NCI-H2227 treated with DMSO at 0.1 percent for 48 hours (cell line): ENCODE measurements around the gene FBXO45.
"Not testable (repeated sequence)": the region's sequence is repeated elsewhere in the genome, so short reads cannot be mapped to it uniquely, and the experiment has no call there.

Source experiments
- DNase-seq: peaks from one replicate; lab custom pipeline; 2025; lab: John Stamatoyannopoulos, UW

The FBXO45 gene

DNA sequence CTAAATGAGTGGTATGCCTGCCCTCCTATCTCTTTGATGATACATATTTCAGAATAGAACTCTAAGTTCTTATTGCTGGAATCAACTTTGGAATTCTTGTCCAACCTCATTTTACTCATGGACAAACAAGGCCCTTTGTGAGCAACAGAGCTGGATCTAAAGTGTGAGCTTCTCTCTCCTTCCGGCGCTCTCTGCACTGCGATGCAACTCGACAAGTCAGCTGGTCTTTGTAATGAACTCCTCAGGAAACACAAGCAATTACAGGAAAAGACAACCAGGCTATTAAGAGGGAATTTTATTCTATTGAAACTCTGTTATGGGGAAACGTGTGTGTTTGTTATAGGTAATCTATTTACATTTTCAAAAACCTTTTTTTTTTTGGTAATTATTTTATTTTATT, 50.8 kb downstream of the FBXO45 start:
- DNase-seq: peak; percentile 15

DNA sequence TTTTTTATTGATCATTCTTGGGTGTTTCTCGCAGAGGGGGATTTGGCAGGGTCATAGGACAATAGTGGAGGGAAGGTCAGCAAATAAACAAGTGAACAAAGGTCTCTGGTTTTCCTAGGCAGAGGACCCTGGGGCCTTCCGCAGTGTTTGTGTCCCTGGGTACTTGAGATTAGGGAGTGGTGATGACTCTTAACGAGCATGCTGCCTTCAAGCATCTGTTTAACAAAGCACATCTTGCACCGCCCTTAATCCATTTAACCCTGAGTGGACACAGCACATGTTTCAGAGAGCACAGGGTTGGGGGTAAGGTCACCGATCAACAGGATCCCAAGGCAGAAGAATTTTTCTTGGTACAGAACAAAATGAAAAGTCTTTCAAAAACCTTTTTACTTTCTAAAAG, 51.2 kb downstream of the FBXO45 start:
- not testable (repeated sequence) for DNase-seq

DNA sequence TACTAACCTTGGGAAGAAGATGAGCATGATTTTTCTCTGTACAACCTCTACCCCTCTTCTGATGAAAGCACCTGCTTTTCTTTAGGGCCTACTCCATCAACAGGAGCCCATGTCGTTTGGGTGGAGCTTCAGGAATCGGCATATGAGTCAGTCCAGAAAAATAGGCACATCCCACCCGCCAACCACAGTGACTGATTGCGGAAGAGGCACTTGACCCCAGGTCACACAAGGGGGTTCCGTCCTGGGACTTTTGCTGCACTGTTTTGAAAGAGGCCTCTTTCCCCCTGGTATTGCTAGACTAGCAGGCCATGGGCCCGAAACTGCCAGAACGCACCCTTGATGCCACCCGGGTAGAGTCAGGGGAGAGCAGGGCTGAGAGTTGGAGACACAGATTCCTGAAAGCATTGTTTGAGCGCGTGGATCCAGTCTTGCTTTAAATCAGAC, 51.7 kb downstream of the FBXO45 start:
- peak; percentile 24 for DNase-seq

DNA sequence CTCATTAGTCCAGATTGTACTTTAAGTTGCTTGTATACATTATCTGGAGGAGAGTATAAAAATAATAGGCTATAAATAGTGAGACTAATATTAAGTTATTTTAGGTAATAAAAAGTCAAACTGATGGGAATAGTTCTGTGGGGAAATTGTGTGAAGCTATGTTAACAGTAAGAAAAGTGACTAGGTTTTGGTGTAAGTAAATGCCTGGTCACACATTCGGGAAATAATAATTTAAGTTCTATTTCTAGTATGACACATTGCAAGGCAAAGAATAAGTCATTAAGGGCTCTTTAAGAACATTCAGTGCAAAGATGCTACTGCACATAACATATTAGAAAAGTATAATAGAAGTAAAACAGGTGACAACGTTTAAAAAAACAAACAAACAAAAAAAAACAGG, 52.2 kb downstream of the FBXO45 start:
- DNase-seq: no peak

DNA sequence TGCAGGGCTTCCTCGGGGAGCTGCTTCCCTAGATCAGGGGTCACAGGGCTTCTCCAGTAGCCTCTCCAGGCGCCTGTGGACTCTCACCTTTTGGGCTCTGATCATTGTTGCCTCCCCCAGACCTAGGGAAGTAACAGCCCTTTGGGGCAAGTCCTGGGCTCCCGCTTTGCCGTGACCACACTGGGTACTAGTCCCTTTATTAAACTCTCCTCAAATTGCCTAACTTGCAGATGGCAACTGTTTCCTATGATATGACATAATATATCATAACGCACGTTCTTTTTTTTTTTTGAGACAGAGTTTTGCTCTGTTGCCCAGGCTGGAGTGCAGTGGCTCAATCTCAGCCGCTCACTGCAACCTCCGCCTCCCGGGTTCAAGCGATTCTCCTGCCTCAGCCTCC, 53.2 kb downstream of the FBXO45 start:
- DNase-seq: no peak

DNA sequence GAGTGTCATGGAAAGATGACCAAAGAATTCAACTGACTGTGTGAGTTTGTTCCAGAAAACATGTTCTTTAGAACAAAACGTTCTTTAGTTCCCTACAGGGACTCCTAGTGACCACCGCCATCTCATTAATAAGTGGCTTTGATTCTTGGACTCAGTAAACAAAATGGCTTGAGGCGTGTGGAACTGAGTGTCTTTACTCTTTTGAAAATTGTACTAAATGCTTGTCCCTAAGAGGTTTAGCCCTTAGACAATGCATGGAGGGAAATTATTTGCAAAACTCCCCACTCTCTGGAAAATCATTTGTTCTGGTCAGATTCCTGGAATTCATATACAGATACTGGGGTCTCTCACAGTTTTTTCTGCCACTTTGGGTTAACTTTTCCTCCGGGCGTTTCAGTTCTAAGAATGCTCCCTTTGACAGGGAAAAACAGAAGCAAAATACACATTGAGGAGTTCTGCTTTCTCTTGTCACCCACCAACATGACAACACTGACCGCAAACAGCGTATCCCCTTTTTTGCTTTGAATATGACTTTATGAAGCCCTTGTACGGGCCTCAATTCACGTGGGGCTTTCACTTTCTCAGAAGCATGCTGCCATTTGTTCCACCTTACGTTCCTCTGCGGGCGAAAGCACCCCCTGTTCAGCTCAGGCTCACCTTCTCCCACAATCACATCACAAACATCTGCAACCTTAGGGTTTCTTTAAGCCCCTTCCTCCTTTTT, 55.8 kb downstream of the FBXO45 start:
- DNase-seq: no peak

DNA sequence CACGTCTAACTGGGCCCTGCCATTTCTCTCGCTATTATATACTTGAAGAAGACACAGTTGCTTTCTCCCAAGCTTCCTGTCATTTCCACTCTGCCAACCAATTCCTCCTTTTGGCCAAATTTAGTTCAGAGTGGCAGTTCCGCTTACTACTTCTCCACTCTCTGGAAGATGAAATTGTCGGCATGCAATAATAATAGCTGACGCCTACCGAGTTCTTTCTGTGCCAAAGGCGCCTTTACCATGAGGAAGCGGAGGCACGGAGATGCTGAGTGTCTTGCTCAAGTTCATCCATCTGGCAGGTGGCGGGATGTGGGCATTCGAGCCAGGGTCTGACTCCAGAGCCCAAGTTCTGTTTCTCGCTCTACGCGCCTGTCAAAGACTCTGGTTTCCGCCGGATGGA, 56.4 kb downstream of the FBXO45 start:
- DNase-seq: no peak

DNA sequence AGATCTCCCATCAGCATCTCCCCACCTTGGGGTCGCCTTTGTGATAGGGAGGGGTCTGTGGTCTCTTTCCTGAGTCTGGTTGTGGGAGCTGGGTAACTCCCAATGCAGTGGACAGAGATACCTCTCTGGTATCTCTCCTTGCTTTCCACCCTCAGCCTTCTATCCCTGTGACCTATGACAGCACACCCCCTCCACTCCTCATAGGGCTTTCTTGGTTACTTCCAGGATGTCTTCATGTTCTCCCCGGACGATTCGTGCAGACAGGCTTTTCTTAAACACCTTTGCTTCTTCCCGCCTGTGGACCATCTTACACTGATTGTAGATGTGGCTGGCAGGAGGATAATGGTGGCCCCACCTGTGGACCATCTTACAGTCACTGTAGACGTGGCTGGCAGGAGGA, 56.9 kb downstream of the FBXO45 start:
- no peak for DNase-seq

DNA sequence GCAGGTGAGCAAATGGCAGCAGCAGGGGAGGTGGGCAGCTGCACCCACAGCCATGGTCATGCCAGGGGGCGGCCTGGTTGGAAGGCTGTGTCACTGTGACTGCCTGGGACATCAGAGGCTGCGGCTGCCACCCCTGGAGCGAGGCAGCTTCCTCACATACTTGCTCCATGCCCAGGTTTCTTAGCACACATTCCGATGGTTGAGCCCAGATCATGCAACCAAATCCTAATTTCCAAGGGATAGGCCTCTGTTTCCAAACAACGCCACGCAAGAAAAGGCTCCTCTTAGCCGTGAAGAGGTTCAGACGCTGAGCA, 59.4 kb downstream of the FBXO45 start:
- DNase-seq: no peak

DNA sequence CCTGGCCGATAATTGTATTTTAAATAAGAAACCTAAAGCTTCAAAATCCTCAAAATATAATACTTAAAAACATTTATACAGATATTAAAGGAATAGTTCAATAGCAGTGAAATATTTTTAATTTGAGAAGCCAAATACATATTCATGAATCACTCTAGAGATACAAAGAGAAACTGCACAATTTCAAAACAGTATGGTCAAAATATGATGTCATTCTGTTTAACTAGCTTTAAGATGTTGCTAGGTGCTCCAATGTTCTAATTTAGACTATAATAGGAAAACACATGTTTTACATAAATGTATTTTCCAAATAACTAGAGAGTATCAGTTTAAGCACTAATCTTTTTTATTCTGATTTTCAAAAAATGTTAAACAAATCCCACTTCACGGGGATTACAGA, 60.8 kb downstream of the FBXO45 start:
- DNase-seq: no peak

DNA sequence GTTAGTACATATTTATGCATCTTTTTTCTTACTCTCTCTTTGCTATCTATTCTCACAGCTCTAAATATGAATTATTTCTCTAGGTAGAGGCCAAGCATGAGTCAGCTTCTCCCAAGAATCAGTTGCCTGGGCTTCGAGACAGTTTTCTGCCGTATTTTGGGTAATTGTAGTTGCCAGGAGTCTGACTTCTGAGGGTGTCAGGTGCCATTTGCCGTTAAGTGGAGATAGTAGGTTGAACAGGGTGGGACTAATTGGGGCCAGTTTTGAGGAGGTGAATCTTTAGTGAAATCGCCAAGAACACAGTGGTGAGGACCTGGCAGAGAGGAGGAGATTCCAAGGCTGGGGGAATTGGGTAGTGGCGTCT, 63.2 kb downstream of the FBXO45 start:
- DNase-seq: no peak

DNA sequence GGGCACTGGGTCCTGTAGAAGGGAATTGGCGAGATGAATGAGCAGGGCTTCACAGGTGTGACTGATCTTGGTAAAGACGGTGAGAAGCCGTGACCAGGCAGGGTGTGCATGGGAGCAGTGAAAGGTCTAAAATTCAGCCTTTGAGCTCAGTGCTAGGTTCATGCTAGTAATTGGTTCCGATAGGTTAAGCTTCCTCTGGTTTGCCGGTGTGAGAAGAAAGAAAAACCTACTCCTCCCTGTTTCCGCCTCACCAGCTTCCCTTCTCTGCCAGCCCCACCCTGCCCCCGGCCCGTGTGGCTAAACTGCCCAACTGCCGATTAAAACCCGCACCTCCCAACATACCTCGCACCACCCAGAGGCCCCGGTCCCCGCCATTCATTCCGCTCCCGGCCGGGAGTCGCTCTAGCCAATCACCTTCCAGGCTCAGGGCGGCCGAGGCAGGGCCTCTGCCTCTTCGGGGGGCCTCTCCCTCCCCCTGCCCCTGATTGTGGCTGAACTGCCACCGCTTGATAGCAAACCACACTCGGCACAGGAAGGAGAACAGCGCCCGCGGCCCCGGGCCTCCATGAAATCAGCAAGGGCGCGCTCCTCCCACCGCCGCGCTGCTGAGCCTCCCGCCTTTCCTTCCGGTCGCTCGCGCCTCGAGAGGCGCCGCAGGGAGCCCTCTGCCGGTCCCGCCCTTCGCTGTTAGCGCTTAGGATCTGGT, 63.7 kb downstream of the FBXO45 start:
- peak; percentile 94 for DNase-seq

DNA sequence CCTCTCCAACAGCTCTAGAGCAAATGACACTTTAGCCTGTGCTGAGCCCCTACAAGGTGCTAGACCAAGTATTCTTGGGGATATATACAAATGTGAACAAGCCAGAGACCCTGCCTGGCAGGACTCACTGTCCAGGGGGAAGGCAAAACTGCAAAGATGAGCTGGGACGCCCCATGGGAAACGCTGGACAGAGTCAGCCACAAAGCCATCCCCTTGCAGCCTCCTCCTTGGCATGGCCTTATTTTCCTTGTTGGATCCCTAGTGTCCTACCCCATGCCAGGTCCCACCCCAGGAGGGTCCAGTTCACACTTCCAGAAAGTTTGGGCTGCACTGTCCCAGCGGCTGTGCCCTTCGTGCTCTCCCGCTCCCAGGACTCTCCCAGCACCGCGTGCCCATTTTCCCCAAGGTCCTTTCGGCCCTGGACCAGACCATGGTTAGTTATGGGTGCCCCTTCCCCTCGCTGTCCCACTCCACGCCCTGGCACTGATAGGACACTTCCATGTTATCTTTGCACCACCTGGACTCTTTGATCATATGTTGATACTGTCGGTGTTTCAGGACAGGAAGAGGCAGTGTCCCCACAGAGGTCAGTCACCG, 65.2 kb downstream of the FBXO45 start:
- DNase-seq: no peak

DNA sequence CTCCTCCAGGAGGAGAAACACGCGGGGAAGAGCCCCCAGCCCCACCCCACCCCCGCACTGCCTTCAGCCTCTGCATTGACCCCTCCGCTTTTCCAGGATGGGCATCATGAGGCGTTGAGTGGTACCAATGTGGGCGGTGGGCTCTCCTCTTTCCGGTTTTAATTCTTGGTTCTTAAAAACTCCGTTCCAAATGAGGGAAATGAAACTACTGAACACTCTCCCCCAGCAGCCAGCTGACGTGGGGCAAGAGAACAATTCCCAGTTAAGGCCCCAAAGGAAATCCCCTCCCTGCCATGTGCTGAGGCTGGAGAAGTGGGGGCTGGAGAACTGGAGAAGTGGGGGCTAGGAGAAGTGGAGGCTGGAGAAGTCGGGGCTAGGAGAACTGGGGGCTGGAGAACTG, 65.8 kb downstream of the FBXO45 start:
- DNase-seq: no peak

DNA sequence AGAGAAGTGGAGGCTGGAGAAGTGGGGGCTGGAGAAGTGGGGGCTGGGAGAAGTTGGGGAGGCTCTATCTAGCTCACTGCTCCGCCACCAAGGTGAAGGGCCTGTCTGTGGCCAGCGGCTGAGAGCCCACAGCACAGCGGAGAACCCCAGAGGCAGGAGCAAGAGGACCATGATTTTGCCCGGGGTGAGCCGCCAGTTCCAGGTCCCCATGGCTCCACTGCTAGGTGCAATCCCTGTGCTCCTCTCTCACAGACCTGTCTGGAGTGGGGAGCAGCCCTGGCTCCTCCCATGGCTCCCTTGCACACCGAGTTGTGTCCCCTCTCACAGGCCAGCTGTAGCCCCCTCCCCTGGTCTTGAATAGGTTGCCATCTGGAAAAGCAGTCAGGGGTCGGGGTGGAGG, 66.4 kb downstream of the FBXO45 start:
- DNase-seq: no peak

DNA sequence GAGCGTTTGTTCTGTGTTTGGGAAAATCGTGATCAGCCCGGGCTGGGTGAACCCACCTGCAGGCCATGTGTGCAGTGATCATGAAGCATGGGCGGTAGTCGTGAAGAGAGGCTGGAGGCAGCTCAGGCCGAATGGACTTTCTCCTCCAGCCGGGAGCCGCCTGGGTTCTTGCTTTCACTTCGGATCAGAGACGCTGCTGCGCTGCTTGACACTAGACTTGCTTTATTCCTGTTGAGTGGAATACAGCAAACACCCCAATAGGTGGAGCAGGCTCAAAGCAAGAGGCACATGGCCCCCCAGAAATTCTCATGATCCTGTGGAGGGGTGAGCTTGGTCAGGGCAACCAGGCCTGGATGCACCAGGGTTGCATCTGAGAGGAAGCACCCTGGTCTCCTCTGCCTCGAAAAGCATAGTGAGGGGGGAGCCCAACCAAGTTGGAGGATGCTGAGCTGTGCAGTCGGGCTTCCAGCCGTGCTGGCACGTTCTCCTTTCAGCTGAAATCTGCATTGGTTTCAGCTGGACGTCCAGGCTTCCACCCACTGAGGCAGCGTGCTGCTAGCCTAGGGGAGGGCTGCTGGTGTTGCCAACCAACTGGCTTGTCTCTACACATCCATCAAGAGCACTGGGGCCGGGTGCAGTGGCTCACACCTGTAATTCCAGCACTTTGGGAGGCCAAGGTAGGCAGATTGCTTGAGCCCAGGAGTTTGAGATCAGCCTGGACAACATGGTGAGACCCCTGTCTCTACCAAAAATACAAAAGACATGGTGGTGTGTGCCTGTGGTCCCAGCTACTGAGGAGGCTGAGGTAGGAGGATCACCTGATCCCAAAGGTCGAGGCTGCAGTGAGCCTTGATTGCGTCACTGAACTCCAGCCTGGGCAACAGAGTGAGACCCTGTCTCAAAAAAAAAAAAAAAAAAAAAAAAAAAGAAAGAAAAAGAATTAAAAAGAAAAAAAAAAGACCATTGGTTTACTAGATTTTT, 68.2 kb downstream of the FBXO45 start:
- no peak for DNase-seq

DNA sequence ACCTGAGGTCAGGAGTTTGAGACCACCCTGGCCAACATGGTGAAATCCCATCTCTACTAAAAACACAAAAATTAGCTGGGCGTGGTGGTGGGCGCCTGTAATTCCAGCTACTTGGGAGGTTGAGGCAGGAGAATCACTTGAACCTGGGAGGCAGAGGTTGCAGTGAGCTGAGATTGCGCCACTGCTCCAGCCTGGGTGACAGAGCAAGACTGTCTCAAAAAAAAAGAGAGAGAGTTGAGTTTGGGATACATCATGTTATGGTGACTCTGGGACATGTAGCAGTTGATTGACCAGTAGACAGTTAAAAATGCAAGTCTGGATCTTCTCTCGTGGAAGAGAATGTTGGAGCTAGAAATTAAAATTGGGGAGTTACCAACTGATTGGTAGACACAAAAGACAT, 69.5 kb downstream of the FBXO45 start:
- not testable (repeated sequence) for DNase-seq
